ENCODE results near the gene NHP2. TPM values are rescaled to one million over a fixed set of nuclear protein-coding genes. Genes with fewer than 3 reads are reported as not detected.
A peak's percentile ranks its signal among the peaks of the same experiment; 100 is the strongest.
"Not testable (repeated sequence)": the region's sequence is repeated elsewhere in the genome, so short reads cannot be mapped to it uniquely, and the experiment has no call there.

The NHP2 gene
- total and polyA plus RNA-seq, 9 of the 15 experiments (the other 6 are each of a cell fraction or from before 2014, with no cell fraction given) = 52.8 to 622 (median 144) TPM

DNA sequence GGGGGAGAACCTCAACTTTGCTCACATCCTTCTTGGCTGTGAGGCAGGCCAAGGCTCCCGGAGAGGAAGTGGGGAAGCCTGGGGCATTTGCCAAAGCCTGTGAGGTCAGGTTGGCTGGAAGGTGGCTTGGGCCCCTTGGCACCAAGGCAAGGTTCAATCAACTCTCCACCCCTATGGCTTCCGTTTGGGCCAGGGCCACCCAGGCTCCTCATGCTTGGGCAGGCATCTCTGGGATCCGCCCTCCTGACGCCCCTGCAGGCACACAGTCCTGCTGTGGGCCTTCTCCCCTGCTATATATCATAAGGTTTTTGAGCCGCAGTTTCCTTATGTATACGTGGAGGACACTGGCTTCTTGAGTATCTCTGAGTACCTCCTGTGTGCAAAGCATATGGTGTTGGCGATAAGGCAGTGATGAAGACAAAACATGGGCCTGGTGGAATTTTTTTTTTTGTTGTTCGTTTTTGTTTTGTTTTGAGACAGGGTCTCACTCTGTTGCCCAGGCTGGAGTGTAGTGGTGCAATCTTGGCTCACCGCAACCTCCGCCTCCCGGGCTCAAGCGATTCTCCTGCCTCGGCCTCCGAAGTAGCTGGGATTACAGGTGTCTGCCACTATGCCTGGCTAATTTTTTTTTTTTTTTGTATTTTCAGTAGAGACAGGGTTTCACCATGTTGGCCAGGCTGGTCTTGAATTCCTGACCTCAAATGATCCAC, 26.2 kb downstream of the NHP2 start:
- H3K9me1 ChIP-seq (ENCODE audit: control insufficient read depth, insufficient read depth, low read length); H4K20me1 ChIP-seq (replicated peaks; ENCODE audit: control insufficient read depth, insufficient read depth, low read length); H3K27me3 ChIP-seq (ENCODE audit: control insufficient read depth in 2 of 2, insufficient read depth in 2 of 2, low read length in 2 of 2); H3K4me3 ChIP-seq; CTCF ChIA-PET (ENCODE audit: low intra/inter-chr PET ratio); BruUV-seq (replicated peaks); in situ Hi-C loops (cut with MboI); H3K9me3 ChIP-seq (replicated peaks; ENCODE audit: control insufficient read depth, insufficient read depth, low read depth, low read length): not testable (repeated sequence)
- peaks cover 11% of the 10 kb centered on the region; the same call in 2 of the 3 replicates for H3K36me3 ChIP-seq (ENCODE audit: control insufficient read depth, insufficient read depth, low read length)
- ATAC-seq = peak; percentile 77
- 7% methylated on average over 14 of the region's 14 CpGs for WGBS (ENCODE audit: insufficient coverage, low coverage, missing lambda C conversion rate)
- H3K9ac ChIP-seq (ENCODE audit: insufficient read depth in 1 of 2, low read depth in 2 of 2, low read length in 2 of 2) = peak overlapping the region; percentile 60 to 84
- H2AFZ ChIP-seq (ENCODE audit: low read depth, low read length) = peak overlapping the region; percentile 75
- H3K4me1 ChIP-seq (replicated peaks in 1 of 2; ENCODE audit: control insufficient read depth in 2 of 2, insufficient read depth in 2 of 2, low read length in 2 of 2) = peaks cover 31 to 74% of the 10 kb centered on the region in 2 experiments
- peak overlapping the region; percentile 57 for H3K4me2 ChIP-seq (ENCODE audit: insufficient read depth, low read length)
- POLR2A ChIA-PET = interaction anchor here (0.9 kb wide), 2 partner anchors 14 to 52 kb away, joined by 3 to 4 read pairs; partner anchors contain the start of gene N4BP3
- H3K27ac ChIP-seq (ENCODE audit: extremely low read depth, low read depth, low read length) = peak overlapping the region; percentile 88
- peak; percentile 98 for FAIRE-seq
- peaks cover 24% of the 10 kb centered on the region for H3K79me2 ChIP-seq (ENCODE audit: control insufficient read depth, insufficient read depth, low read length)
- DNase-seq (ENCODE audit: extremely low read depth in 1 of 4, low spot score in 3 of 4) = peak; percentile 70 to 94 (median 78)
- intact Hi-C loops (cut with micrococcal nuclease) = loop anchor here (1.0 kb wide), 1 partner anchor 14 kb away; the partner anchor contains the start of gene N4BP3
- TF ChIP-seq TARDBP (IDR thresholded peaks at IDR 0.05) = peak; percentile 88; the same call in 1 of the 2 replicates
- TF ChIP-seq NONO (IDR thresholded peaks at IDR 0.05; ENCODE audit: low read depth in 2 of 2, low read length in 1 of 2) = 0 out of 4 replicates have a peak, but pooled peaks of 1 of the 2 experiments have one; percentile 38
- TF ChIP-seq LEF1 (IDR thresholded peaks at IDR 0.05) = peak; percentile 90
- TF ChIP-seq, protein P1, sequence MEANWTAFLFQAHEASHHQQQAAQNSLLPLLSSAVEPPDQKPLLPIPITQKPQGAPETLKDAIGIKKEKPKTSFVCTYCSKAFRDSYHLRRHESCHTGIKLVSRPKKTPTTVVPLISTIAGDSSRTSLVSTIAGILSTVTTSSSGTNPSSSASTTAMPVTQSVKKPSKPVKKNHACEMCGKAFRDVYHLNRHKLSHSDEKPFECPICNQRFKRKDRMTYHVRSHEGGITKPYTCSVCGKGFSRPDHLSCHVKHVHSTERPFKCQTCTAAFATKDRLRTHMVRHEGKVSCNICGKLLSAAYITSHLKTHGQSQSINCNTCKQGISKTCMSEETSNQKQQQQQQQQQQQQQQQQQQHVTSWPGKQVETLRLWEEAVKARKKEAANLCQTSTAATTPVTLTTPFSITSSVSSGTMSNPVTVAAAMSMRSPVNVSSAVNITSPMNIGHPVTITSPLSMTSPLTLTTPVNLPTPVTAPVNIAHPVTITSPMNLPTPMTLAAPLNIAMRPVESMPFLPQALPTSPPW (CRISPR knock-in tag; IDR thresholded peaks at IDR 0.05) = peak; percentile 53; the same call in 1 of the 2 replicates
- peak; percentile 91 for TF ChIP-seq SMARCC2 (IDR thresholded peaks at IDR 0.05; ENCODE audit: low read depth)
- TF ChIP-seq ZBTB17 (CRISPR knock-in tag; IDR thresholded peaks at IDR 0.05) = peak; percentile 73; the same call in 1 of the 2 replicates
- TF ChIP-seq RBFOX2 (IDR thresholded peaks at IDR 0.05; ENCODE audit: low read depth, low read length) = peak; percentile 65
- TF ChIP-seq, protein P2, sequence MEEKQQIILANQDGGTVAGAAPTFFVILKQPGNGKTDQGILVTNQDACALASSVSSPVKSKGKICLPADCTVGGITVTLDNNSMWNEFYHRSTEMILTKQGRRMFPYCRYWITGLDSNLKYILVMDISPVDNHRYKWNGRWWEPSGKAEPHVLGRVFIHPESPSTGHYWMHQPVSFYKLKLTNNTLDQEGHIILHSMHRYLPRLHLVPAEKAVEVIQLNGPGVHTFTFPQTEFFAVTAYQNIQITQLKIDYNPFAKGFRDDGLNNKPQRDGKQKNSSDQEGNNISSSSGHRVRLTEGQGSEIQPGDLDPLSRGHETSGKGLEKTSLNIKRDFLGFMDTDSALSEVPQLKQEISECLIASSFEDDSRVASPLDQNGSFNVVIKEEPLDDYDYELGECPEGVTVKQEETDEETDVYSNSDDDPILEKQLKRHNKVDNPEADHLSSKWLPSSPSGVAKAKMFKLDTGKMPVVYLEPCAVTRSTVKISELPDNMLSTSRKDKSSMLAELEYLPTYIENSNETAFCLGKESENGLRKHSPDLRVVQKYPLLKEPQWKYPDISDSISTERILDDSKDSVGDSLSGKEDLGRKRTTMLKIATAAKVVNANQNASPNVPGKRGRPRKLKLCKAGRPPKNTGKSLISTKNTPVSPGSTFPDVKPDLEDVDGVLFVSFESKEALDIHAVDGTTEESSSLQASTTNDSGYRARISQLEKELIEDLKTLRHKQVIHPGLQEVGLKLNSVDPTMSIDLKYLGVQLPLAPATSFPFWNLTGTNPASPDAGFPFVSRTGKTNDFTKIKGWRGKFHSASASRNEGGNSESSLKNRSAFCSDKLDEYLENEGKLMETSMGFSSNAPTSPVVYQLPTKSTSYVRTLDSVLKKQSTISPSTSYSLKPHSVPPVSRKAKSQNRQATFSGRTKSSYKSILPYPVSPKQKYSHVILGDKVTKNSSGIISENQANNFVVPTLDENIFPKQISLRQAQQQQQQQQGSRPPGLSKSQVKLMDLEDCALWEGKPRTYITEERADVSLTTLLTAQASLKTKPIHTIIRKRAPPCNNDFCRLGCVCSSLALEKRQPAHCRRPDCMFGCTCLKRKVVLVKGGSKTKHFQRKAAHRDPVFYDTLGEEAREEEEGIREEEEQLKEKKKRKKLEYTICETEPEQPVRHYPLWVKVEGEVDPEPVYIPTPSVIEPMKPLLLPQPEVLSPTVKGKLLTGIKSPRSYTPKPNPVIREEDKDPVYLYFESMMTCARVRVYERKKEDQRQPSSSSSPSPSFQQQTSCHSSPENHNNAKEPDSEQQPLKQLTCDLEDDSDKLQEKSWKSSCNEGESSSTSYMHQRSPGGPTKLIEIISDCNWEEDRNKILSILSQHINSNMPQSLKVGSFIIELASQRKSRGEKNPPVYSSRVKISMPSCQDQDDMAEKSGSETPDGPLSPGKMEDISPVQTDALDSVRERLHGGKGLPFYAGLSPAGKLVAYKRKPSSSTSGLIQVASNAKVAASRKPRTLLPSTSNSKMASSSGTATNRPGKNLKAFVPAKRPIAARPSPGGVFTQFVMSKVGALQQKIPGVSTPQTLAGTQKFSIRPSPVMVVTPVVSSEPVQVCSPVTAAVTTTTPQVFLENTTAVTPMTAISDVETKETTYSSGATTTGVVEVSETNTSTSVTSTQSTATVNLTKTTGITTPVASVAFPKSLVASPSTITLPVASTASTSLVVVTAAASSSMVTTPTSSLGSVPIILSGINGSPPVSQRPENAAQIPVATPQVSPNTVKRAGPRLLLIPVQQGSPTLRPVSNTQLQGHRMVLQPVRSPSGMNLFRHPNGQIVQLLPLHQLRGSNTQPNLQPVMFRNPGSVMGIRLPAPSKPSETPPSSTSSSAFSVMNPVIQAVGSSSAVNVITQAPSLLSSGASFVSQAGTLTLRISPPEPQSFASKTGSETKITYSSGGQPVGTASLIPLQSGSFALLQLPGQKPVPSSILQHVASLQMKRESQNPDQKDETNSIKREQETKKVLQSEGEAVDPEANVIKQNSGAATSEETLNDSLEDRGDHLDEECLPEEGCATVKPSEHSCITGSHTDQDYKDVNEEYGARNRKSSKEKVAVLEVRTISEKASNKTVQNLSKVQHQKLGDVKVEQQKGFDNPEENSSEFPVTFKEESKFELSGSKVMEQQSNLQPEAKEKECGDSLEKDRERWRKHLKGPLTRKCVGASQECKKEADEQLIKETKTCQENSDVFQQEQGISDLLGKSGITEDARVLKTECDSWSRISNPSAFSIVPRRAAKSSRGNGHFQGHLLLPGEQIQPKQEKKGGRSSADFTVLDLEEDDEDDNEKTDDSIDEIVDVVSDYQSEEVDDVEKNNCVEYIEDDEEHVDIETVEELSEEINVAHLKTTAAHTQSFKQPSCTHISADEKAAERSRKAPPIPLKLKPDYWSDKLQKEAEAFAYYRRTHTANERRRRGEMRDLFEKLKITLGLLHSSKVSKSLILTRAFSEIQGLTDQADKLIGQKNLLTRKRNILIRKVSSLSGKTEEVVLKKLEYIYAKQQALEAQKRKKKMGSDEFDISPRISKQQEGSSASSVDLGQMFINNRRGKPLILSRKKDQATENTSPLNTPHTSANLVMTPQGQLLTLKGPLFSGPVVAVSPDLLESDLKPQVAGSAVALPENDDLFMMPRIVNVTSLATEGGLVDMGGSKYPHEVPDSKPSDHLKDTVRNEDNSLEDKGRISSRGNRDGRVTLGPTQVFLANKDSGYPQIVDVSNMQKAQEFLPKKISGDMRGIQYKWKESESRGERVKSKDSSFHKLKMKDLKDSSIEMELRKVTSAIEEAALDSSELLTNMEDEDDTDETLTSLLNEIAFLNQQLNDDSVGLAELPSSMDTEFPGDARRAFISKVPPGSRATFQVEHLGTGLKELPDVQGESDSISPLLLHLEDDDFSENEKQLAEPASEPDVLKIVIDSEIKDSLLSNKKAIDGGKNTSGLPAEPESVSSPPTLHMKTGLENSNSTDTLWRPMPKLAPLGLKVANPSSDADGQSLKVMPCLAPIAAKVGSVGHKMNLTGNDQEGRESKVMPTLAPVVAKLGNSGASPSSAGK (IDR thresholded peaks at IDR 0.05) = peak; percentile 58

Data from K562 (cell line).